GM10248 (cell line): ENCODE measurements around the gene SMG5.

ENCODE experiments used
- CTCF ChIA-PET: fragments of 300-600 bp; sonication (Branson Sonifier 250); formaldehyde crosslinking; extraction: SDS; loops from one replicate; lab custom pipeline; 2021; ENCODE audit warnings: antibody characterized with exemption; lab: Yijun Ruan, JAX
- POLR2A ChIA-PET: fragments of 350-650 bp; sonication (Branson Sonifier 250); formaldehyde crosslinking; extraction: SDS; loops from one replicate; lab custom pipeline; 2020; ENCODE audit warnings: antibody characterized with exemption; lab: Yijun Ruan, JAX
- DNase-seq: peaks from one replicate; pipeline ENCODE4 v3.0.0; 2012; ENCODE audit errors: extremely low spot score
- TF ChIP-seq, protein P1 (sequence below): IDR thresholded peaks from 2 replicates; pipeline ENCODE4 v1.5.1; 2012; ENCODE audit warnings: mild to moderate bottlenecking, low read depth; ENCODE audit errors: extremely low read depth, missing control alignments, control extremely low read depth

SMG5 gene

GRCh38 chr1:156214024-156214748 lies 68.4 kb downstream of the SMG5 start:
- CTCF ChIA-PET, result interaction anchor here (2.0 to 4.8 kb wide), 2 partner anchors 11 to 16 kb away, joined by 4 to 63 read pairs; no protein-coding TSS in a partner anchor
- TF ChIP-seq, protein P1, sequence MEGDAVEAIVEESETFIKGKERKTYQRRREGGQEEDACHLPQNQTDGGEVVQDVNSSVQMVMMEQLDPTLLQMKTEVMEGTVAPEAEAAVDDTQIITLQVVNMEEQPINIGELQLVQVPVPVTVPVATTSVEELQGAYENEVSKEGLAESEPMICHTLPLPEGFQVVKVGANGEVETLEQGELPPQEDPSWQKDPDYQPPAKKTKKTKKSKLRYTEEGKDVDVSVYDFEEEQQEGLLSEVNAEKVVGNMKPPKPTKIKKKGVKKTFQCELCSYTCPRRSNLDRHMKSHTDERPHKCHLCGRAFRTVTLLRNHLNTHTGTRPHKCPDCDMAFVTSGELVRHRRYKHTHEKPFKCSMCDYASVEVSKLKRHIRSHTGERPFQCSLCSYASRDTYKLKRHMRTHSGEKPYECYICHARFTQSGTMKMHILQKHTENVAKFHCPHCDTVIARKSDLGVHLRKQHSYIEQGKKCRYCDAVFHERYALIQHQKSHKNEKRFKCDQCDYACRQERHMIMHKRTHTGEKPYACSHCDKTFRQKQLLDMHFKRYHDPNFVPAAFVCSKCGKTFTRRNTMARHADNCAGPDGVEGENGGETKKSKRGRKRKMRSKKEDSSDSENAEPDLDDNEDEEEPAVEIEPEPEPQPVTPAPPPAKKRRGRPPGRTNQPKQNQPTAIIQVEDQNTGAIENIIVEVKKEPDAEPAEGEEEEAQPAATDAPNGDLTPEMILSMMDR, result no peak
- no peak for DNase-seq
- POLR2A ChIA-PET, result no interaction called here

GRCh38 chr1:156213644-156213966 lies 69.0 kb downstream of the SMG5 start:
- TF ChIP-seq, protein P1, result no peak
- DNase-seq, result no peak
- POLR2A ChIA-PET, result interaction anchor here (1.0 to 2.1 kb wide), 6 partner anchors 10 to 86 kb away, joined by 3 to 12 read pairs (median 7); partner anchors contain the start of gene SLC25A44
- CTCF ChIA-PET, result interaction anchor here (0.7 to 4.8 kb wide), 7 partner anchors 8 to 88 kb away, joined by 3 to 63 read pairs (median 4); no protein-coding TSS in a partner anchor

- CTCF ChIA-PET, result interaction anchor here (0.7 to 4.8 kb wide), 14 partner anchors 9 to 121 kb away, joined by 3 to 63 read pairs (median 4); partner anchors contain the start of gene SLC25A44
- peak; percentile 99 for DNase-seq
- TF ChIP-seq, protein P1, result no peak
- POLR2A ChIA-PET, result interaction anchor here (0.5 to 2.1 kb wide), 12 partner anchors 11 to 116 kb away, joined by 3 to 12 read pairs (median 6); partner anchors contain the start of gene SLC25A44
Measured at GRCh38 chr1:156212833-156213643, 69.6 kb downstream of the SMG5 start, which contains the start of gene PMF1. Gene PMF1 (plus strand): TSS chr1:156213007. CDS start chr1:156213016, 9 bp downstream.

- ChIA-PET CTCF (interaction anchor here (1.0 to 4.8 kb wide), 7 partner anchors 10 to 40 kb away, joined by 3 to 63 read pairs (median 4); partner anchors contain the start of gene SLC25A44), POLR2A (interaction anchor here (1.0 to 2.1 kb wide), 6 partner anchors 13 to 94 kb away, joined by 3 to 12 read pairs (median 7); partner anchors contain the start of gene SLC25A44)
- DNase-seq, result no peak
- TF ChIP-seq, protein P1, result no peak
Measured at GRCh38 chr1:156212130-156212529, 70.5 kb downstream of the SMG5 start.

DNA sequence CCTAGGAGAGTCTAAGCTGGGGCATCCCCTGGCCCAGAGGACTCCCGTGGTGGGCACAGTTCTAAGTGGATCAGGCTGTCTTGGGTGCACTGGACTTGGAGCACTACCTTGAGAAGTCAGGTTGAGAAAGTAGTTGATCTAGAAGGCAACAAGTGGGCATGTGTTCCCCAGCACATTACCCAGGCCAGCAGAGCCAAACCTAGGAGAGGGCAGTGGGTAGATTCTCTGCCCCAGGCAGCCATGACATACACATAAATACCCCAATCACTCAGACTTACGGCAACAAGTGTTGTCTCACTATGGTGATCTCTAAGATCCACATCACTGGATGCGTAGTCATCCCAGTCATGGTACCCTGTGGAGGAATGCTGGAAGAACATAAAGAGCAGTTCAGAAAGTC lies 71.4 kb downstream of the SMG5 start:
- TF ChIP-seq, protein P1, result no peak
- ChIA-PET POLR2A (no interaction called here), CTCF (interaction anchor here (1.0 to 2.4 kb wide), 4 partner anchors 9 to 15 kb away, joined by 4 to 14 read pairs (median 12); no protein-coding TSS in a partner anchor)
- DNase-seq, result no peak

- TF ChIP-seq, protein P1, result no peak
- POLR2A ChIA-PET, result no interaction called here
- CTCF ChIA-PET, result interaction anchor here (1.2 to 1.8 kb wide), 2 partner anchors 13 to 20 kb away, joined by 4 to 8 read pairs; no protein-coding TSS in a partner anchor
- DNase-seq, result no peak
Measured at GRCh38 chr1:156204686-156205085, 77.9 kb downstream of the SMG5 start.
